ENCODE measurements around the gene C14orf132.
"Not testable (repeated sequence)": the region's sequence is repeated elsewhere in the genome, so short reads cannot be mapped to it uniquely, and the experiment has no call there.

C14orf132 gene

DNA sequence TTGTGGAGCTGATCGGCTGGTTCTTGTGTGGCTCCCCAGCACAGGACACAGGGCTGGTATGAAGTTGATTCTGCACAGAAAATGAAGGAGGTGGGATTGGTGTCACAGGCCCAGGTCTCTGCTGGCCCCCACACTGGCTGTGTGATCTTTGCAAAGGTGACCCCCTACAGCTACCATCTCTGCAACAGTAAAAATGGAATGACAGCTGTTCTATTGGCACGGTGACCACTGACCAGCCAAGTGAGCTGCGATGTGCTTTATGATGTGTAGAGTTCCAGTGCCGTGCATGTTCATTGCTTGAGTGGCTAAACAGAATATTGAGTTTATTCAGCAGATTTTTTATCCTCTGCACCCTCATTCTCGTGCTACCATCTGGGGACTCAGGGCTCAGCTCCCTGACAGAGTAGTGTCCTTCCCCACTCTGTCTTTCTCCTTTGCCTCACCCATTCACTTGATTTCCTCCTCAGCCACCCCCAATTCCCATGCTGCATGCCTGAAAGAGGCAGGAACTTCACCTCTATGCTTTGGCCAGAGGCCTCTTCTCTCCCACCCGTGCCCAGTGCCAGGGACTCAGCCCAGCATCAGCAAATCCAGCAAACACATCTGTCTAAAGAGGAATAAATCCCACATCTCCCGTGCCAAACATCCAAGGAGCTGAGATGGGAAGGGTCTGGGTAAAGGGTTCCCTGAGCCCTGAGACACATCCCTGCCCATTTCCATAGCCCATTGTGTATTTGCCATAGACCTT lies 21.2 kb downstream of the C14orf132 start:
- DNase-seq, result no peak

GRCh38 chr14:96062010-96062409 lies 22.8 kb downstream of the C14orf132 start:
- DNase-seq, result no peak

- DNase-seq, result no peak
Observed at GRCh38 chr14:96062506-96062905, 23.3 kb downstream of the C14orf132 start.

- DNase-seq, result no peak
Observed at GRCh38 chr14:96064866-96065265, 25.7 kb downstream of the C14orf132 start.

DNA sequence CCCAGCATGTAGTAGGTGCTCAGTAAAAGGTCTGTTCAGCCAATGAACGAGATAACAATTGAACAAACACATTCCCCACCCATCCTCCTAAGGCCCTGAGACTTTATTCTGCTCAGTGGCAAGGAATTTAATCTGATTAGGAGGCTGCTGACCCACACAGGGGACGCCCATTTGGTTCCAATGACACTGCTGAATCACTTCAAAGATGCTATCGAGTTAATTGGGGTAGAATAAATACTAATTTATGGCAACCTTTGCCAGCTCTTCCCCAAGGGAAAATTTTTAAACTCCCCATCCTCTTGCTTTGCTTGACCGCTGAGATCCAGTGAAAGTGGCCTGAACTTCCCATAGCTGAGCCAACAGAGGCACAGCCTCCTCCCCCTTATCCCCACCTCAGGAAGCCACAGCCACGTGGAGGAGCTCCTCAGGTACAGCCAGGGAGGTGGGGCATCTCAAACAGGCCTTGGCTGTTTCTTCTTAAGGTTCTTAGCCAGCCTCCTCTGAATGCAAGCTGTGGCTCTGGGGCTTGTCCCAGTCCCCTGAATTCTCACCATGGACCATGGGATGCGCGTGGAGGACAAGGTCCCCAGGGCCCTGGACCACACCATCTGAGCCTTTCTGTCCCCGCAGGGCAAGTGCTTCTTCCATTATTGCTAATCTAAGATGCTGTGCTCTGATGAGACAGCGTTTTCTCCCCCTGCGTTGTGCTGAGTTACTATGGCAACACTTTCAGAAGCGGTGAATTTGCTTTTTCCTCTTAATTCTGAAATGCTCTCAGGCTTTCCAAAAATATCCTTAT lies 26.7 kb downstream of the C14orf132 start:
- no peak for DNase-seq

- DNase-seq, result no peak
Observed at GRCh38 chr14:96066976-96067375, 27.8 kb downstream of the C14orf132 start.

GRCh38 chr14:96067985-96068930 lies 29.1 kb downstream of the C14orf132 start:
- DNase-seq, result no peak

- DNase-seq, result no peak
Observed at GRCh38 chr14:96069421-96069820, 30.3 kb downstream of the C14orf132 start.

GRCh38 chr14:96071561-96071960 lies 32.4 kb downstream of the C14orf132 start:
- no peak for DNase-seq

- DNase-seq, result no peak
Observed at GRCh38 chr14:96072076-96072475, 32.9 kb downstream of the C14orf132 start.

DNA sequence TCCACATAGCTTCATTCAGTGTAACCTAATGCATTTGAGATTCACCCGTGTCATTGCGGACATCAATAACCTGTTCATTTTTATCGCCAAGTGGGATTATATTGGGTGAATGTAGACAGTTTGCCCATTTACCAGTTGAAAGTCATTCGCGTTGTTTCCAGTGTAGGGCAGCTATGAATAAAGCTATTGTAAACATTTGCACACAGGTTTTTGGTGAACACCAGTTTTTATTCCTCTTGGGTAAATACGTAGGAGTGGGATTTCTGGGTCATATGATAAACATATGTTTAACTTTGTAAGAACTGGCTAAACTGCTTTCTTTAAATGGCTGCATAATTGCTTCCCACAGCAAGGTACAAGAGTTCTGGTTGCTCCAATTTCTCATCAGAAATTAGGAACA lies 33.6 kb downstream of the C14orf132 start:
- no peak for DNase-seq

- DNase-seq, result not testable (repeated sequence)
Observed at GRCh38 chr14:96073260-96074039, 34.3 kb downstream of the C14orf132 start.

DNA sequence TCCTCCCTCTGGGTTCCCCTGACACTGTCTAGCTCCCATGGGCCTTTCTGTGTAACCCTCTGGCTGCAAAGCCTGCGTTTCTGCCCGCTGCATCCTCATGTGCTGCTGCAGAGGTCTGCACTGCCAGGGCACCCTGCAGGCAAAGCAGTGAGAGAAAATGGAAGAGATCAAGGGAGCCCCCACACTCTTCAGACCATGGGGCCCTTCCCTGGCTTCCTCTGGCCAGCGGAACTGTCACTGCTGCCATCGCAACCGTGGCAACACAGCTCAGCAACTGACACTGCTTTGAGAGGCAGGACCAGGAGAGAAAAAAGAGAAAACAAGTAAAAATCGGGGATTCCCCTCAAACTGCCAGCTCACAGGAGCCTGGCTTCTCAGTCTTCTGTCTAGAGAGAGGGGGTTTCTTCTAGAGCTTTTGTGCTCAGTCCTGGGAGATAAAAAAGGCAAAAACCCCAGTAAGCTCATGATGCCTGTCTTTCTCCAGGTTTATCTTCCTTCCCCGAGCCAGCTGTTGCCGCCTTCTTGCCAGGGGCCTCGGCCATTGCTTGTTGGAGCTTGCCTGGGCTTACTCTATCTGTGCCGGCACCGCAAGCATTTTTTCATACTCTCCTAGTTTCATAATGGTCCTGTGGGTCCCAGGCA lies 38.9 kb downstream of the C14orf132 start:
- DNase-seq, result no peak

DNA sequence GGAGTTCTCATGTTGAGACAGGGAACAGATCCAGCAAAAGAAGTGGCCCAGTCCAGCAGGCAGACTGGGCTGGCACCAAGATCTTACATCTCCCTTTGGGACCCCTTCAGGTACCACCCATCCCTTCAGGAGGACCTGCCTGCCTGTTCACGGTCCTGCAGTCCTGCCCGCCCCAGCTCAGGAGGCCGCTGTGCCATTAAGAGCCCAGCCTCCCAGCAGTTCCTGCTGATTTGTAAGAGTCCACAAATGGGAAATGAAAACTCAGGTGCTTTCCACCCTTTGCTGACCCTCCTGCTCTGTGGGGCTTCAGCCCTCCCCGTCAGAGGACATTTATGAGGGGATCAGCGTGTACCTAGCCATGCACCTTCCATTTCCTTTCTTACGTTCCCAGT lies 39.5 kb downstream of the C14orf132 start:
- DNase-seq, result no peak

GRCh38 chr14:96079066-96079465 lies 39.9 kb downstream of the C14orf132 start:
- DNase-seq, result no peak

- no peak for DNase-seq
Observed at GRCh38 chr14:96080571-96080970, 41.4 kb downstream of the C14orf132 start.

GRCh38 chr14:96081224-96081623 lies 42.1 kb downstream of the C14orf132 start:
- DNase-seq, result no peak

- DNase-seq, result no peak
Observed at GRCh38 chr14:96081767-96082400, 42.7 kb downstream of the C14orf132 start.

GRCh38 chr14:96082420-96083300 lies 43.5 kb downstream of the C14orf132 start:
- no peak for DNase-seq

DNA sequence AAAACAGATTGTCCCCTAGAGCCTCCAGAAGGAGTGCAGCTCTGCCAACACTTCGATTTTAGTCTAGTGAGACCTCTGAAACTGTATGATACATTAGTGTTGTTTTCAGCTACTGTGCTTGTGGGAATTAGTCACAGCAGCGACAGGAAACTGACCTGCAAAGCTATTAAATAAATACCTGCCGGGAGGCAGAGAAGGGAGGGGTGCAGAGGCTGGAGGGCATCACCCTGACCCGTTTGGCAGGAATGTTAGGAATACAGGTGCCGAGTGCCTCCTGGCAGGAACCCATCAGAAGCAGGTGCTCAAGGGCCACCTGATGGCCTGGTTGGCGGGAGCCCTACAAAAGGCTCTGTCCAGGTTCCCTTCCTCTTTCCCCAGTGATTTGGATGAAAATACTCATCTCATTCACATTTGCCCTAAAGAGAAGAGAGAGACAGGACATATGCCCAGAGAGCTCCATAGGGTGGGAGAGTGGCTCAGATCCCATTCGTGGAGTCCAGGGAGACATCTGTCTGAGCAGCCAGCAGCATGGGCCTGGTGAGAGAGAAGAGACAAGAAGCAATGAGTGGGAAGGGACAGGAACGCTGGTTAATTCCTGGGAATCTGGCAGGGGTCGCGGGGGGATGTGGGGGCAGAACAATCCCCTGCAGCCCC lies 44.6 kb downstream of the C14orf132 start:
- no peak for DNase-seq

Measured in fibroblast of skin of right quadriceps (primary cell).